DND-41 (cell line): ENCODE results near the gene MAP3K12.

Experiments
- ATAC-seq: fragments of 200-7000 bp; cut with Tn5 transposase; 3 replicates; pipeline ENCODE4 v1.9.1; 2021; ENCODE audit warnings: low read depth; ENCODE audit not compliant: insufficient read depth
- DNase-seq: peaks from one replicate; pipeline ENCODE4 v3.0.0-alpha.2; 2020
- H2AFZ ChIP-seq: 2 replicates; pipeline ENCODE4 v1.6.0; 2012; ENCODE audit warnings: low read depth, low read length
- H3K27ac ChIP-seq: 2 replicates; pipeline ENCODE4 v1.5.1; 2012; ENCODE audit warnings: low read length, inconsistent platforms
- H3K27me3 ChIP-seq: fragments of 200-600 bp; sonication (generic); 2 replicates; pipeline ENCODE4 v1.6.0; 2012; ENCODE audit warnings: low read length, mild to moderate bottlenecking, inconsistent platforms; ENCODE audit not compliant: insufficient read depth, poor library complexity
- H3K36me3 ChIP-seq: 2 replicates; pipeline ENCODE4 v1.5.1; 2012; ENCODE audit warnings: low read length, inconsistent platforms; ENCODE audit not compliant: insufficient read depth
- H3K4me1 ChIP-seq: 2 replicates; pipeline ENCODE4 v1.5.1; 2012; ENCODE audit warnings: mild to moderate bottlenecking, low read length; ENCODE audit not compliant: insufficient read depth
- H3K4me2 ChIP-seq: 2 replicates; pipeline ENCODE4 v1.6.0; 2012; ENCODE audit warnings: mild to moderate bottlenecking, moderate library complexity, low read length, inconsistent platforms; ENCODE audit not compliant: insufficient read depth
- H3K4me3 ChIP-seq, 2 experiments: fragments of 200-600 bp in 1 of 2; shearing (Covaris generic) in 1 of 2; 2 replicates each; pipeline ENCODE4 v1.5.1; 2012 to 2016; ENCODE audit warnings: inconsistent platforms in 2 of 2, low read length in 2 of 2, mild to moderate bottlenecking in 2 of 2, low read depth in 1 of 2, moderate library complexity in 1 of 2
- H3K79me2 ChIP-seq: 2 replicates; pipeline ENCODE4 v1.6.0; 2012; ENCODE audit warnings: low read length, inconsistent platforms; ENCODE audit not compliant: insufficient read depth
- H3K9ac ChIP-seq: 2 replicates; pipeline ENCODE4 v1.6.0; 2012; ENCODE audit warnings: low read depth, mild to moderate bottlenecking, inconsistent platforms, low read length, moderate library complexity
- H3K9me3 ChIP-seq: 2 replicates; pipeline ENCODE4 v1.5.1; 2012; ENCODE audit warnings: low read length, moderate library complexity, mild to moderate bottlenecking, inconsistent platforms; ENCODE audit not compliant: insufficient read depth, severe bottlenecking
- H4K20me1 ChIP-seq: 2 replicates; pipeline ENCODE4 v1.6.0; 2012; ENCODE audit warnings: low read length; ENCODE audit not compliant: insufficient read depth
- EZH2 ChIP-seq: IDR thresholded peaks from 3 replicates; pipeline ENCODE4 v1.6.1; 2012; ENCODE audit warnings: borderline replicate concordance, low read depth, mild to moderate bottlenecking, moderate library complexity, low read length, inconsistent platforms; ENCODE audit not compliant: severe bottlenecking
- TF ChIP-seq, protein P1 (sequence below): IDR thresholded peaks from 2 replicates; pipeline ENCODE4 v1.5.1; 2012; ENCODE audit warnings: borderline replicate concordance, low read length, moderate library complexity, mild to moderate bottlenecking; ENCODE audit not compliant: poor library complexity, severe bottlenecking; ENCODE audit errors: extremely low read depth

Gene MAP3K12

DNA sequence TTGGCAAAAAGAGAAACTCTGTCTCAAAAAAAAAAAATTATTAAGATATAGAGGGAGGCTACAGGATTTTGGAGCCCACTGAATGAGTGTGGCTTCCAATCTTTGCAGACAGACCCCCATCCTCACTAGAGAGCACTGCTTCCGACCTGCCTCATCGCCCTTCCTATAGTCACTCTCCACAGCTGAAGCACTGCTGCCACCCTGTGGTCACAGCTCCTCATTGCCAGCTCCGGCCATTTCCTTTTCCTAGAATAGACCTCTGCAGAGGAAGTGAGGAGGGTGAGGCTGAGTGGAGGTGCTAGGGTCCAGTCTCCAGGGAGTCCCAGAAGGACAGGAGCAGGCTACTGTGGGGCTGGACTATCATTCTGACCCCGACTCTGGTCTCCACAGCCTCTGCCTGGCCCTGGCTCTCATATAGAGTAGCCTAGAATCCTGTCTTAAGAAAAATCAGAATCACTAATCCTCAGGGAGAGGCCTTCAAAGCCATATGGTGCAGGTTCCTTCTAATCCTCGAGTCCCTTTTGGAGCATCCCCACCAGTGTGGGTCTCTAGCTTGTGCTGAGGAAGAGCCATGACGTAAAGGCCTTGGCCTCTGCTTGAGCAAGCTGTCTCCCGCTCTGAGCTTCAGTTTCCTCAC, 9.4 kb upstream of the MAP3K12 start:
- Histone ChIP-seq H3K4me2 (peak overlapping the region; percentile 19; the same call in 1 of the 2 replicates), H3K27ac (peak overlapping the region; percentile 49)

DNA sequence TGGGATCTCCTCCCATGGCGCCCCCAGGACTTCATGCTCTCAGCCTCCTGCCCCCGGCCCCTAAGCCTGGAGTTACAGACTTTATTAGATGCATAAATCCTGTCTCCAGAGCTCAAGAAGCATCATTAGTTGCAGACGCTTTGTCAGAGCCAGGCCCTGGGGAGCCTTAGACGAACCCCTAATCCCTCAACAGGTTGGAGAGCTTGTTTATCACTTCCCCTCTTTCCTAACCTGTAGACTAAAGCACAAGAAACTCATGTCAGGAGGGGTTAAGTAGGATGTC, 8.3 kb upstream of the MAP3K12 start:
- no peaks in the 10 kb centered on the region for H4K20me1 ChIP-seq
- H3K4me1 ChIP-seq: peaks cover 19% of the 10 kb centered on the region
- peaks cover 11% of the 10 kb centered on the region for H3K79me2 ChIP-seq
- peaks cover 53% of the 10 kb centered on the region for H3K36me3 ChIP-seq
- H3K9me3 ChIP-seq: no peaks in the 10 kb centered on the region
- DNase-seq (no peak), ATAC-seq (no peak)
- no peak overlapping the region for H3K4me2 ChIP-seq
- no peak overlapping the region for H2AFZ ChIP-seq
- no peak for TF ChIP-seq EZH2
- TF ChIP-seq, protein P1, sequence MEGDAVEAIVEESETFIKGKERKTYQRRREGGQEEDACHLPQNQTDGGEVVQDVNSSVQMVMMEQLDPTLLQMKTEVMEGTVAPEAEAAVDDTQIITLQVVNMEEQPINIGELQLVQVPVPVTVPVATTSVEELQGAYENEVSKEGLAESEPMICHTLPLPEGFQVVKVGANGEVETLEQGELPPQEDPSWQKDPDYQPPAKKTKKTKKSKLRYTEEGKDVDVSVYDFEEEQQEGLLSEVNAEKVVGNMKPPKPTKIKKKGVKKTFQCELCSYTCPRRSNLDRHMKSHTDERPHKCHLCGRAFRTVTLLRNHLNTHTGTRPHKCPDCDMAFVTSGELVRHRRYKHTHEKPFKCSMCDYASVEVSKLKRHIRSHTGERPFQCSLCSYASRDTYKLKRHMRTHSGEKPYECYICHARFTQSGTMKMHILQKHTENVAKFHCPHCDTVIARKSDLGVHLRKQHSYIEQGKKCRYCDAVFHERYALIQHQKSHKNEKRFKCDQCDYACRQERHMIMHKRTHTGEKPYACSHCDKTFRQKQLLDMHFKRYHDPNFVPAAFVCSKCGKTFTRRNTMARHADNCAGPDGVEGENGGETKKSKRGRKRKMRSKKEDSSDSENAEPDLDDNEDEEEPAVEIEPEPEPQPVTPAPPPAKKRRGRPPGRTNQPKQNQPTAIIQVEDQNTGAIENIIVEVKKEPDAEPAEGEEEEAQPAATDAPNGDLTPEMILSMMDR: no peak
- no peaks in the 10 kb centered on the region for H3K27me3 ChIP-seq
- H3K9ac ChIP-seq: no peak overlapping the region
- no peak overlapping the region for H3K27ac ChIP-seq
- H3K4me3 ChIP-seq: no peak overlapping the region

More for the DNA sequence above, 9.4 kb upstream of the MAP3K12 start:
- TF ChIP-seq, protein P1: peak; percentile 99
- TF ChIP-seq EZH2: no peak
- Histone ChIP-seq H2AFZ (peak overlapping the region; percentile 58; the same call in 1 of the 2 replicates), H3K4me3 (no peak overlapping the region), H3K9ac (no peak overlapping the region; the same call in 1 of the 2 replicates), H3K36me3 (peaks cover 53% of the 10 kb centered on the region), H3K4me1 (peaks cover 8% of the 10 kb centered on the region), H3K9me3 (no peaks in the 10 kb centered on the region), H3K79me2 (0 out of 2 replicates have a peak, but pooled peaks cover under 1% of the 10 kb centered on the region), H4K20me1 (no peaks in the 10 kb centered on the region), H3K27me3 (no peaks in the 10 kb centered on the region)
- peak; percentile 86 for DNase-seq
- peak; percentile 97 for ATAC-seq

DNA sequence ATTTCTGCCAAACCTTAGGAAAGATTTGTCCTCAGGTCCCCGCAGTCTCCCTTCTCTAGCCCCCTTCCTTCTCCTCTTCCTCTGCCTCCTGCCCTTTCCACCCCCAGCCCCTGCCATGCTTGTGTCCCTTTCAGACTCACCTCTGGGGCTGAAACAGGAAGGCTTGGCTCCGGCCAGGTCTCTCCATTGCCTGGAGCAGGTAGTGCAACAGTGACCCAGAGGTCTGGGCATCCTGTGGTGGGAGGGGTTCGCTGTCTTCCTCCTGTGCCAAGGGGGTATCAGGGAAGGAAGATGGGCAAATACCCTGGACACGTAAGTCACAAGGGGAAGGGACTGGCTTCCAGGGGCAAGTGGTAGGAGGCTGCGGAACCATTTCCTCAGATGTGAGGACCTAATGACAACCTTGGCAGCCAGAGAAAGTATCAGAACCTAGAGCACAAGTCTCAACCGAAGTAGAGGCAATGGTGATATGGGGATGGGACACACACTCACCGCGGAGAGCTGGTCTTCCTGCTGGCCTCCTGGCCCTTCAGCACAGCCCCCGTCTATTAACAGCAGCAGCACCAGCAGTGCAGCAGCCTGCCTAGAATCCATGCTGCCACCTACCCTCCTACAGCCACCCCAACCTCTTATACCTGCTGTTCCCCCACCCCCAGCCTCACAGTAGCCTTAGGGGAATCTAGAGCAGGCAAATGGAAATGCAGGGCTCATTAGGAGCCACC, 7.8 kb upstream of the MAP3K12 start, which contains the start of gene NPFF:
Gene NPFF (minus strand): TSS at position 604 of the 722 bp plus-strand sequence. CDS start 10 bp downstream, at position 594.
- Histone ChIP-seq H3K4me3 (no peak within 1 kb of the TSS), H3K4me1 (peaks cover 24% of the 10 kb centered on the region), H3K27me3 (no peaks in the 10 kb centered on the region), H4K20me1 (no peaks in the 10 kb centered on the region), H3K4me2 (no peak within 1 kb of the TSS), H2AFZ (no peak within 1 kb of the TSS), H3K79me2 (peaks cover 16% of the 10 kb centered on the region), H3K36me3 (peaks cover 50% of the 10 kb centered on the region), H3K9ac (no peak within 1 kb of the TSS), H3K9me3 (no peaks in the 10 kb centered on the region), H3K27ac (no peak within 1 kb of the TSS)
- TF ChIP-seq EZH2: no peak
- TF ChIP-seq, protein P1: no peak
- no peak for ATAC-seq
- DNase-seq: no peak
